Brain microvascular endothelial cell (primary cell): Measurements from ENCODE around the gene TMEM167B.
"Not testable (repeated sequence)": the region's sequence is repeated elsewhere in the genome, so short reads cannot be mapped to it uniquely, and the experiment has no call there.

Experiments used
- DNase-seq: peaks from one replicate; pipeline ENCODE4 v3.0.0-alpha.2; 2020
- H3K27ac ChIP-seq: fragments of 250-450 bp; sonication (Bioruptor Pico); 2 replicates; pipeline ENCODE4 v1.5.1; 2020; ENCODE audit warnings: mild to moderate bottlenecking, moderate library complexity
- H3K27me3 ChIP-seq: fragments of 250-450 bp; sonication (Bioruptor Pico); replicated peaks from 2 replicates; pipeline ENCODE4 v1.5.1; 2020; ENCODE audit warnings: mild to moderate bottlenecking
- H3K36me3 ChIP-seq: fragments of 250-450 bp; sonication (Bioruptor Pico); replicated peaks from 2 replicates; pipeline ENCODE4 v1.5.1; 2020; ENCODE audit warnings: mild to moderate bottlenecking
- H3K4me3 ChIP-seq: 2 replicates; pipeline ENCODE4 v1.5.1; 2011; ENCODE audit warnings: low read depth, mild to moderate bottlenecking, control low read depth, low read length, moderate library complexity
- CTCF ChIP-seq: IDR thresholded peaks from 2 replicates; pipeline ENCODE4 v1.5.1; 2011; ENCODE audit warnings: low read depth, mild to moderate bottlenecking, moderate library complexity, low read length, control low read depth, inconsistent platforms; ENCODE audit errors: missing control alignments
- in situ Hi-C: cut with HindIII; loops from 2 replicates; pipeline ENCODE4 v1.10.0; 2017; ENCODE audit warnings: low sequenced_read_pairs, low pct_ligation_motif_present

The TMEM167B gene

GRCh38 chr1:109140392-109140791, 49.8 kb downstream of the TMEM167B start:
- no peaks in the 10 kb centered on the region for H3K27me3 ChIP-seq
- in situ Hi-C loops: no loop called here
- no peak for DNase-seq
- H3K36me3 ChIP-seq: no peaks in the 10 kb centered on the region
- H3K4me3 ChIP-seq: no peak overlapping the region
- H3K27ac ChIP-seq: no peak overlapping the region
- no peak for TF ChIP-seq CTCF

GRCh38 chr1:109142260-109142659, 51.7 kb downstream of the TMEM167B start:
- TF ChIP-seq CTCF: no peak
- in situ Hi-C loops: no loop called here
- H3K27me3 ChIP-seq: no peaks in the 10 kb centered on the region
- no peak for DNase-seq
- no peaks in the 10 kb centered on the region for H3K36me3 ChIP-seq
- H3K27ac ChIP-seq: no peak overlapping the region
- H3K4me3 ChIP-seq: no peak overlapping the region

GRCh38 chr1:109142725-109143124, 52.2 kb downstream of the TMEM167B start:
- H3K36me3 ChIP-seq, H3K4me3 ChIP-seq, H3K27me3 ChIP-seq, H3K27ac ChIP-seq, DNase-seq, in situ Hi-C loops: not testable (repeated sequence)
